Kidney epithelial cell (primary cell): Measurements from ENCODE around the gene SLC27A5. TPM values are rescaled to one million over a fixed set of nuclear protein-coding genes. Genes with fewer than 3 reads are reported as not detected.

ENCODE experiments used
- DNase-seq: peaks from one replicate; pipeline ENCODE4 v3.0.0-alpha.2; 2010; ENCODE audit warnings: low read depth
- H3K27me3 ChIP-seq: 2 replicates; pipeline ENCODE4 v1.6.0; 2011; ENCODE audit warnings: low read length; ENCODE audit not compliant: control insufficient read depth, insufficient read depth
- H3K36me3 ChIP-seq: 2 replicates; pipeline ENCODE4 v1.5.1; 2011; ENCODE audit warnings: low read length; ENCODE audit not compliant: control insufficient read depth, insufficient read depth
- H3K4me3 ChIP-seq: 2 replicates; pipeline ENCODE4 v1.5.1; 2011; ENCODE audit warnings: low read depth, mild to moderate bottlenecking, control low read depth, low read length
- total RNA-seq: library from RNA; depleted of rRNA; stranded (reverse); fragments of >200 nt; gene quantifications from 2 replicates; pipeline ENCODE4 v1.2.3, GENCODE V29; 2015
- TF ChIP-seq, protein P1 (sequence below): IDR thresholded peaks from 2 replicates; pipeline ENCODE4 v1.5.1; 2011; ENCODE audit warnings: mild to moderate bottlenecking, moderate library complexity, low read length, control low read depth, inconsistent platforms; ENCODE audit not compliant: insufficient read depth, poor library complexity, severe bottlenecking

SLC27A5 gene
- total RNA-seq, 1 donor from 2014 or later: 9.2 TPM

GRCh38 chr19:58550362-58551122 lies 38.8 kb upstream of the SLC27A5 start:
- DNase-seq: no peak
- TF ChIP-seq, protein P1, sequence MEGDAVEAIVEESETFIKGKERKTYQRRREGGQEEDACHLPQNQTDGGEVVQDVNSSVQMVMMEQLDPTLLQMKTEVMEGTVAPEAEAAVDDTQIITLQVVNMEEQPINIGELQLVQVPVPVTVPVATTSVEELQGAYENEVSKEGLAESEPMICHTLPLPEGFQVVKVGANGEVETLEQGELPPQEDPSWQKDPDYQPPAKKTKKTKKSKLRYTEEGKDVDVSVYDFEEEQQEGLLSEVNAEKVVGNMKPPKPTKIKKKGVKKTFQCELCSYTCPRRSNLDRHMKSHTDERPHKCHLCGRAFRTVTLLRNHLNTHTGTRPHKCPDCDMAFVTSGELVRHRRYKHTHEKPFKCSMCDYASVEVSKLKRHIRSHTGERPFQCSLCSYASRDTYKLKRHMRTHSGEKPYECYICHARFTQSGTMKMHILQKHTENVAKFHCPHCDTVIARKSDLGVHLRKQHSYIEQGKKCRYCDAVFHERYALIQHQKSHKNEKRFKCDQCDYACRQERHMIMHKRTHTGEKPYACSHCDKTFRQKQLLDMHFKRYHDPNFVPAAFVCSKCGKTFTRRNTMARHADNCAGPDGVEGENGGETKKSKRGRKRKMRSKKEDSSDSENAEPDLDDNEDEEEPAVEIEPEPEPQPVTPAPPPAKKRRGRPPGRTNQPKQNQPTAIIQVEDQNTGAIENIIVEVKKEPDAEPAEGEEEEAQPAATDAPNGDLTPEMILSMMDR: no peak
- Histone ChIP-seq H3K36me3 (peaks cover 17% of the 10 kb centered on the region), H3K4me3 (no peak overlapping the region), H3K27me3 (no peaks in the 10 kb centered on the region)

- TF ChIP-seq, protein P1: no peak
- no peak overlapping the region for H3K4me3 ChIP-seq
- H3K36me3 ChIP-seq: peaks cover 17% of the 10 kb centered on the region
- H3K27me3 ChIP-seq: no peaks in the 10 kb centered on the region
- no peak for DNase-seq
Measured at GRCh38 chr19:58549664-58550361, 38.0 kb upstream of the SLC27A5 start.

- TF ChIP-seq, protein P1: no peak
- peaks cover 17% of the 10 kb centered on the region for H3K36me3 ChIP-seq
- H3K4me3 ChIP-seq: no peak overlapping the region
- H3K27me3 ChIP-seq: no peaks in the 10 kb centered on the region
- no peak for DNase-seq
Measured at GRCh38 chr19:58548859-58549663, 37.3 kb upstream of the SLC27A5 start.

GRCh38 chr19:58547323-58548312 lies 35.8 kb upstream of the SLC27A5 start:
- Histone ChIP-seq H3K4me3 (no peak overlapping the region), H3K27me3 (no peaks in the 10 kb centered on the region), H3K36me3 (peaks cover 17% of the 10 kb centered on the region)
- no peak for DNase-seq
- TF ChIP-seq, protein P1: no peak

GRCh38 chr19:58546019-58546530 lies 34.3 kb upstream of the SLC27A5 start:
- TF ChIP-seq, protein P1: no peak
- Histone ChIP-seq H3K27me3 (no peaks in the 10 kb centered on the region), H3K4me3 (peak overlapping the region; percentile 90), H3K36me3 (peaks cover 16% of the 10 kb centered on the region)
- DNase-seq: no peak
